ENCODE data around the gene SHH. TPM values are rescaled to one million over a fixed set of nuclear protein-coding genes. Genes with fewer than 3 reads are reported as not detected.

Gene SHH
- total RNA-seq, 3 donors from 2014 or later: 2.4 to 9.6 (median 6.6) TPM

- H3K4me1 ChIP-seq (ENCODE audit: low read depth): no peaks in the 10 kb centered on the region
- no peak for ATAC-seq
- no peak for DNase-seq
- no peak overlapping the region for H3K4me3 ChIP-seq
- intact Hi-C loops (cut with DNase I, micrococcal nuclease): no loop called here
- H3K9me3 ChIP-seq: no peaks in the 10 kb centered on the region
- no peaks in the 10 kb centered on the region for H3K36me3 ChIP-seq (ENCODE audit: low read depth)
- TF ChIP-seq CTCF (IDR thresholded peaks at IDR 0.05): no peak
These were observed 37.3 kb downstream of the SHH start for GRCh38 chr7:155774947-155775346.

- intact Hi-C loops (cut with DNase I, micrococcal nuclease): no loop called here
- TF ChIP-seq CTCF (IDR thresholded peaks at IDR 0.05): no peak
- no peak overlapping the region for H3K4me3 ChIP-seq
- no peaks in the 10 kb centered on the region for H3K9me3 ChIP-seq
- DNase-seq: no peak
- no peaks in the 10 kb centered on the region for H3K4me1 ChIP-seq (ENCODE audit: low read depth)
- ATAC-seq: no peak
- H3K36me3 ChIP-seq (ENCODE audit: low read depth): no peaks in the 10 kb centered on the region
These were observed 38.7 kb downstream of the SHH start for GRCh38 chr7:155773531-155773930.

GRCh38 chr7:155770241-155770640 is 42.0 kb downstream of the SHH start:
- DNase-seq (no peak), ATAC-seq (no peak)
- no peak for TF ChIP-seq CTCF (IDR thresholded peaks at IDR 0.05)
- H3K9me3 ChIP-seq: no peaks in the 10 kb centered on the region
- H3K4me3 ChIP-seq: no peak overlapping the region
- no peaks in the 10 kb centered on the region for H3K4me1 ChIP-seq (ENCODE audit: low read depth)
- intact Hi-C loops (cut with DNase I, micrococcal nuclease): no loop called here
- peaks cover 4% of the 10 kb centered on the region for H3K36me3 ChIP-seq (ENCODE audit: low read depth)

GRCh38 chr7:155769701-155770100 is 42.6 kb downstream of the SHH start:
- intact Hi-C loops (cut with DNase I, micrococcal nuclease): loop anchor here (10.0 kb wide), 2 partner anchors 165 to 175 kb away; no protein-coding TSS in a partner anchor
- DNase-seq (no peak), ATAC-seq (no peak)
- no peaks in the 10 kb centered on the region for H3K4me1 ChIP-seq (ENCODE audit: low read depth)
- no peaks in the 10 kb centered on the region for H3K9me3 ChIP-seq
- TF ChIP-seq CTCF (IDR thresholded peaks at IDR 0.05): no peak
- H3K4me3 ChIP-seq: no peak overlapping the region
- peaks cover 9% of the 10 kb centered on the region for H3K36me3 ChIP-seq (ENCODE audit: low read depth)

- Histone ChIP-seq H3K4me3 (no peak overlapping the region), H3K4me1 (ENCODE audit: low read depth) (no peaks in the 10 kb centered on the region), H3K36me3 (ENCODE audit: low read depth) (peaks cover 10% of the 10 kb centered on the region), H3K9me3 (no peaks in the 10 kb centered on the region)
- intact Hi-C loops (cut with DNase I, micrococcal nuclease): loop anchor here (10.0 kb wide), 2 partner anchors 162 to 172 kb away; no protein-coding TSS in a partner anchor
- ATAC-seq: no peak
- TF ChIP-seq CTCF (IDR thresholded peaks at IDR 0.05): no peak
- no peak for DNase-seq
These were observed 45.0 kb downstream of the SHH start for GRCh38 chr7:155766966-155767916.

All from mucosa of descending colon (tissue), 3 donors.